ENCODE data around the gene C1GALT1C1.
A peak's percentile ranks its signal among the peaks of the same experiment; 100 is the strongest.
"Not testable (repeated sequence)": the region's sequence is repeated elsewhere in the genome, so short reads cannot be mapped to it uniquely, and the experiment has no call there.

The C1GALT1C1 gene

GRCh38 chrX:120629667-120630537, at the start of gene C1GALT1C1:
C1GALT1C1 (minus strand) TSS chrX:120630054; CDS start chrX:120627166, 2,888 bp downstream.
- peak; percentile 92 for DNase-seq

- DNase-seq: no peak
Measured at GRCh38 chrX:120677004-120677652, 47.3 kb upstream of the C1GALT1C1 start.

- no peak for DNase-seq
Measured at GRCh38 chrX:120672841-120673530, 43.1 kb upstream of the C1GALT1C1 start.

DNA sequence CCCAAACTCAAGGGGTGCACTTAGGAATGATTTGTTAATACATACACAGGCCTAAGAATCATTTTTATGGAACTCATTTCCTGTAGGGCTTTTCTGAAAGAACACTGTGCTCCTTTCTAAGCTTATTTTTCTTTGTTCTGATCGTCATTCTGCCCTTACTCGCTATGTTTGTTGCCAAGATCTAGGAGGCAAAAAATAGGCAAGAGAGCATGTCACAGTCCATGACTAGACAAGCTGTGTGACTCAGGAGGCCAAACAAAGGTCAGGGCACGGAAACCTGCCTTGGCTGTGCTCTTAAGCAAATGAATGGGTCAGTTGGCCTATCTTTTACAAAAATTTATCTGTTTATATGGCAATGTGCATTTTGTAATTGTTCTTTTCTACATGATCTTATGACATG, 42.5 kb upstream of the C1GALT1C1 start:
- DNase-seq: no peak

DNA sequence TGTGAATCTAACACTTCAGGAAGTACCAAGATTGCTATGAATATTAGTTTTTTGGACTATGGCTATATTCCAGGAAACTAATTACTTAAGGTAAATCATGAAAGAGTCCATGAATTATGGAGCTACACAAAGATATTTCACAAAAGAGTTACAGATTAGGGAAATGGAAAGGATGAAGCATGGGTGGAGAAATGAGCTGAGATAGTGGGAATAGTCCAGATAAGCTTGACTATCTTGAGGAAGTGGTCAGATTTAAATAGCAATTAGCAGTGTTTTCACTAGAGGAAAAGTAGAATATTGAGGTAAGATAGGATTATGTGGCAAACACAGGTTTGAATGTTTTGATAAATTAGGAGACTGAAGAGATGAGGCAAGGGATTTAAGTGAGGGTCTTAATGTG, 42.1 kb upstream of the C1GALT1C1 start:
- no peak for DNase-seq

DNA sequence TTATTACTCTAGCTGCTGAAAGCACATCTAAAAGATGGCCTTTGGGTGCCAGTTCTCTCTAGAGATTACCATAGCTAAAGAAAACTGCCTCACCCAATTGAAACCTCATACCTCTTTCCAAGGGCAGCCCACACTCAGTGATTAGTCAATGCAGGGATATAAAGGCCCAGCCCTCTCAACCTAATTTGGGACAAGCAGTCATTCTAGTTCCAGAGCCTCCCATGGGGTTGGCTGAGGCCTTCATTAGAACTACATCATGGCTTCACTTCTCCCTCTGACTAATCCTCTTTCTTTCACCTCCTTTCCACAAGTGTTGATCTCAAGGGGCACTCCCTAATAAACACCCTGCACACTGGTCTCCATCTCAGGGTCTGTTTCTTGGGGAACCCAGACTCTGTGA, 38.5 kb upstream of the C1GALT1C1 start:
- DNase-seq: no peak

DNA sequence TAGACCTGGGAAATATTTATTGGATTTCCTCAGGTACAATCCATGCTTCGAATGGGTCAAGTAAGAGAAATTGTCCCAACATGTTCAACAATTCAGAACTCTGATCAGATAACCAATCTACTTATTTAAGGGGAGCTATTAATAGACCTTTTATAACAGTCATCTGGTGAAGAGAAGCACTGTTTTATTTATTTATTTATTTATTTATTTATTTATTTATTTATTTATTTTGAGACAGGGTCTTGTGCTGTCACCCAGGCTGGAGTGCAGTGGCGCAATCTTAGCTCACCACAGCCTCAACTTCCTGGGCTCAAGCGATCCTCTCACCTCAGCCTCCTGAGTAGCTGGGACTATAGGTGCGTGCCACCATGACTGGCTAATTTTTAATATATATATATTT, 34.7 kb upstream of the C1GALT1C1 start:
- not testable (repeated sequence) for DNase-seq

DNA sequence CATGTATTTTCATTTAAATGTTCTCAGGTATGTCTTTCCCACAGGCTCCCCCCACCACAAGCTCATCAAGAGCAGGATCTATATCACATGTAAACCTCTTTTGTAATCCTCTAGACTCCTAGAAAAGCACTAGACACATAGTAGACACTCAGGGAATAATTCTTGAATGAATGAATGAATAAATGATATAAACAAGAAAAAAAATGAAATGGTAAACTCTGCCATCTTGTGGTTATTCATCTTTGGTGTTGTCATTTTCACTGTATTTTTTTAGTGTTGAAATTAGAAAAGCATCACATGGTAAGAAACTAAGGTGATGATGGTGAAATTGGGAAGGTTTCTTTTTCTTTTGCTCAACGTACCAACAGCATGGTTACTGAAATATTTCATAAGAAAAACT, 34.2 kb upstream of the C1GALT1C1 start:
- peak; percentile 59 for DNase-seq

GRCh38 chrX:120662662-120663061, 32.8 kb upstream of the C1GALT1C1 start:
- no peak for DNase-seq

- DNase-seq: peak; percentile 9
Measured at GRCh38 chrX:120660637-120661036, 30.8 kb upstream of the C1GALT1C1 start.

DNA sequence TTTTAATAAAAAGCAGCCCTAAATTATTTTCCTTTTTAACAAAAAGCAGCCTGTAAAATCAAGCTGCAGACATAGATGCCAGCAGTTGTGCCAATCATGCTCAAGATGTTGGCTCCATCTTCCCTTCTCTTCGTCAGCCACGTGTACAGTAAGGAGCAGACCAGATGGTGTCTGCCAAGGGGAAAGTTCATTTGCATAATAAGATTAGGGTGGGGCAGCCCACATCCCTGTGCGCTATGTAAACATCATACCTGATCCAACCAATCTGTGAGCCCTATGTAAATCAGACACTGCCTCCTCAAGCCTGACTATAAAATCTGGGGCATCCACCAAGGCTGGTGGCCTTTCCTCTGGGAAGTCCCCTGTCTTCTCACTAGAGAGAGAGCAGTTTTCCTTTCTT, 23.1 kb upstream of the C1GALT1C1 start:
- no peak for DNase-seq

GRCh38 chrX:120652256-120652655, 22.4 kb upstream of the C1GALT1C1 start:
- DNase-seq: not testable (repeated sequence)

GRCh38 chrX:120647127-120647526, 17.3 kb upstream of the C1GALT1C1 start:
- DNase-seq: no peak

DNA sequence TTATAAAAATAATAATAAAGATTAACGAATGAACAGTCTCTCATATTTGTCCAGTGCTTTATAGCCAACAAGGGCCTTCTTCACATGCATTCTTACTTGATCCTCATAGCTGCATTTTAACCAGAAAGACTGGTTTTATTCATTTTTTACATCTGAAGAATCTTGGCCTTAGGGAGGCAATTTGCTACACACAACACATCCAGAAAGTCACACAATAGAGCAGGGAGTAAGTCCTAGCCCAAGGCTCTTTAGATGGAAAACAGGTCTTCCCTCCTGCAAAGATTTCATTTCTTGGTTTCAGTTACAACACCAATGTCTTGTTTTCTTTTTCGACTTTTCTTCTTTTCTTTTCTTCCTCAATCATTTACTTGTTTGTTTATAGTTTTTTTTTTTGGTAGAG, 13.0 kb upstream of the C1GALT1C1 start:
- DNase-seq: no peak

GRCh38 chrX:120638619-120639018, 8.8 kb upstream of the C1GALT1C1 start:
- no peak for DNase-seq

DNA sequence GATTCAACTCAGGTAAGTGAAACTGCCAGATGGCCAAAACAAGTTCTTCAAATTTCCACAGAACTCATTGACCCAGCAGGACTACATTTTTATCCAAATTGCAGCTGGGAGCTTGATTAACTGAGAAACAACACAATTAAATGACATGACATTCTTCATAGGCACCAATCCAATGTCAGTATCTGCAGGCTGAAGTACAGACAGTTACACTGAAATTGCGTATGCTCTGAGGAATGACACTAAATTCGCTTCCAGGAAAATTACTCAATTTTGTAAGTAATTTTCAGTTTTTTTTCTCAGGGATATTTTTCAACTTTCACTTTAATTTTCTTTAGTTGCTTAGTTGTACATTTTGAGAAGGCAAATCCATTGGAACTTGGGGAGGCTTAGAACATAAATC, 4.5 kb downstream of the C1GALT1C1 start:
- DNase-seq: no peak

DNA sequence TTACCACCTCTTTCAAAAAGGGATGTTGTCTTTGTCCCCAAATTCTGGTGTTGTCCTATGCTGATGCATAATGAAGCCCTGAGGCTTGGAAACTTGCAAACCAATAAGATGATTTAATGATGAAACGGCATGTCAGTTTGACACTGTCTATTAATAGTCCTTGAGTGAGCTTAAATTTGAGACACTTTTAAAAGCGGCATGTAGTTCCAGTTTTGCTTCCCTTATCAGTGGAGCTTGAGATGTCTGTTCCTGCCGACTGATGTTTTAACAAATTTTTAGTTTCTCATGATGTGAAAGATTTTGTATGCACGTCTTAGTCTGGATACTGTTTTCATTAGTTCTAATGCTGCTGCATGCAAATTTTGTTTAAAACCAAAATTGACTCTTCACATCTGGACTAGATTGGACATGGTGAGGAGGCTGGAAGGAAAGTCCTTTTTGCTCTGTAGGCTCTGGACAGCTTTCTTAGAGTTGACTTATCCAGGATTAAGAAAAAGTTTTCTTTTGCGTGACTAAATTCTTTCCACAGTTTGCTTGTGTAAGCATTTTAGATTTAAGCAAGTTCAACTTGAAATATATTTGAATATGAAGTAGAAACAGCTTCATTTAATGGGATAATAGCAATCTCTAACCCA, 11.7 kb downstream of the C1GALT1C1 start:
- no peak for DNase-seq

DNA sequence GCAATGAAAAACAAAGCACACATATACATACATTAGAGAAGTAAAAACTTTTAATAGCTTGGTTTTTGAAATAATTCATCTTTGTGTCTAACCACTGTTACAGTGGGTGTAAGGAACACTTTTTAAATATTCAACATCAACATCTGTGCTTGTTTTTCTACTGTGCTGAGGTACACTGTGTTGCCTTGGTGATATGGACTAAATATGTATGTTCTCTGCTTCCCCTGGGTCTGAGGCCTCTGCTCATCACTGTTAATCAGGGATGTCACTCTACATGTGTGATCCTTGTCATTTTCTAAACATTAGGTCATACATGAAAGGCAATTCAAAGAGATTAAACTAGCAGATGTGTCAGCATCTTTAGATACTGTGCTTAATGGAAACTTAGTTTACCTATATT, 15.0 kb downstream of the C1GALT1C1 start:
- DNase-seq: no peak

- DNase-seq: no peak
Measured at GRCh38 chrX:120612086-120612485, 17.8 kb downstream of the C1GALT1C1 start.

- peak; percentile 53 for DNase-seq
Measured at GRCh38 chrX:120604361-120604782, 25.5 kb downstream of the C1GALT1C1 start.

GRCh38 chrX:120603707-120604360, 26.0 kb downstream of the C1GALT1C1 start, which contains the start of gene MCTS1:
MCTS1 (plus strand) TSS chrX:120604101; CDS start chrX:120604237, 136 bp downstream.
- DNase-seq: peak; percentile 96

GRCh38 chrX:120585702-120586101, 44.2 kb downstream of the C1GALT1C1 start:
- DNase-seq: no peak
